Measurements from ENCODE around the gene EEF1AKMT1.

- TF ChIP-seq POLR2A (IDR thresholded peaks at IDR 0.05): no peak
- TF ChIP-seq, protein P1, sequence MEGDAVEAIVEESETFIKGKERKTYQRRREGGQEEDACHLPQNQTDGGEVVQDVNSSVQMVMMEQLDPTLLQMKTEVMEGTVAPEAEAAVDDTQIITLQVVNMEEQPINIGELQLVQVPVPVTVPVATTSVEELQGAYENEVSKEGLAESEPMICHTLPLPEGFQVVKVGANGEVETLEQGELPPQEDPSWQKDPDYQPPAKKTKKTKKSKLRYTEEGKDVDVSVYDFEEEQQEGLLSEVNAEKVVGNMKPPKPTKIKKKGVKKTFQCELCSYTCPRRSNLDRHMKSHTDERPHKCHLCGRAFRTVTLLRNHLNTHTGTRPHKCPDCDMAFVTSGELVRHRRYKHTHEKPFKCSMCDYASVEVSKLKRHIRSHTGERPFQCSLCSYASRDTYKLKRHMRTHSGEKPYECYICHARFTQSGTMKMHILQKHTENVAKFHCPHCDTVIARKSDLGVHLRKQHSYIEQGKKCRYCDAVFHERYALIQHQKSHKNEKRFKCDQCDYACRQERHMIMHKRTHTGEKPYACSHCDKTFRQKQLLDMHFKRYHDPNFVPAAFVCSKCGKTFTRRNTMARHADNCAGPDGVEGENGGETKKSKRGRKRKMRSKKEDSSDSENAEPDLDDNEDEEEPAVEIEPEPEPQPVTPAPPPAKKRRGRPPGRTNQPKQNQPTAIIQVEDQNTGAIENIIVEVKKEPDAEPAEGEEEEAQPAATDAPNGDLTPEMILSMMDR (IDR thresholded peaks at IDR 0.05): no peak
These were observed 77.7 kb downstream of the EEF1AKMT1 start for GRCh38 chr13:20696073-20696472.

Measured in suprapubic skin (tissue), 3 donors.